ENCODE measurements around the gene C9orf85.

GRCh38 chr9:71966601-71967000 lies 55.2 kb downstream of the C9orf85 start:
- TF ChIP-seq NFYB (CRISPR knock-in tag; conservative IDR thresholded peaks at IDR 0.05; ENCODE audit: low read depth): no peak
- no peak for TF ChIP-seq SP1 (CRISPR knock-in tag; conservative IDR thresholded peaks at IDR 0.05)
- no peak for TF ChIP-seq USF1 (CRISPR knock-in tag; IDR thresholded peaks at IDR 0.05)
- TF ChIP-seq CTCF (IDR thresholded peaks at IDR 0.05): no peak
- TF ChIP-seq E2F4 (CRISPR knock-in tag; IDR thresholded peaks at IDR 0.05; ENCODE audit: borderline replicate concordance, low read depth): no peak
- TF ChIP-seq FOXJ3 (CRISPR knock-in tag; IDR thresholded peaks at IDR 0.05; ENCODE audit: borderline replicate concordance): no peak
- TF ChIP-seq USF2 (CRISPR knock-in tag; IDR thresholded peaks at IDR 0.05): no peak
- TF ChIP-seq SOX15 (CRISPR knock-in tag; IDR thresholded peaks at IDR 0.05): no peak

Measured in WTC11 (cell line).